ENCODE measurements around the gene ALDH1A1. TPM values are rescaled to one million over a fixed set of nuclear protein-coding genes. Genes with fewer than 3 reads are reported as not detected.
A peak's percentile ranks its signal among the peaks of the same experiment; 100 is the strongest.
"Not testable (repeated sequence)": the region's sequence is repeated elsewhere in the genome, so short reads cannot be mapped to it uniquely, and the experiment has no call there.

Gene ALDH1A1
- total RNA-seq, 1 experiment from 2014 or later, result 158 TPM

- no peak for DNase-seq (ENCODE audit: extremely low read depth, low read depth)
These were observed 89.3 kb downstream of the ALDH1A1 start for GRCh38 chr9:72863456-72864094.

DNA sequence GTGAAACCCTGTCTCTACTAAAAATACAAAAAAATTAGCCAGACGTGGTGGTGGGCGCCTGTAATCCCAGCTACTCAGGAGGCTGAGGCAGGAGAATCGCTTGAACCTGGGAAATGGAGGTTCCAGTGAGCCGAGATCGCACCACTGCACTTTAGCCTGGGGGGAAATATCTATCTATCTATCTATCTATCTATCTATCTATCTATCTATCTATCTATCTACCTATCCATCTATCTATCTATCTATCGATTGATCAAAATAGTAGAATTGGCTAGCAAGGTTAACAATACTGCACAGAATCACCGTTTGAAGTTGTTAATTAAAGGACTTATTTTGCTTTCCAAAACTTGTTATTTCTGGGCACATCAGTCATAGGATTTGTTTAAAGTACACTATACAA, 90.1 kb downstream of the ALDH1A1 start:
- not testable (repeated sequence) for DNase-seq (ENCODE audit: extremely low read depth, low read depth)

GRCh38 chr9:72858089-72858912, 94.6 kb downstream of the ALDH1A1 start:
- DNase-seq (ENCODE audit: extremely low read depth, low read depth), result peak; percentile 74

DNA sequence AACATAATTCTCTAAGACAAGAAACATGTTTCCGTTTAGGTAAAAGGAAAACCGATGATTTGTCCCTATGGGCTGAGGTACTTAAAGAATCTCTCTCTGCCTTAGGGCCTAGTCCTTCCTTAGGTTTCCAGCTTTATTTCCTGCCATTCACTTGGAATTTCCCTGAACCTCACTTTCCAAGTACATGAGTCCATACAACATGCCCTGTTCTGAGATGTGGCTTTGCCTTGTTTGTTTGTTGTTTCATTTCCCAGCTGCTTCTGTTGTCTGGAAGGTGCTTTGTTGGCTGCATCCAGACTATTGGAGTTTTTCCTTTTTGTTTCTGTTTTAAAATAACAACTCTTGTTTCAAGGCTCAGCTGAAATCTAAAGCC, 95.2 kb downstream of the ALDH1A1 start:
- DNase-seq (ENCODE audit: extremely low read depth, low read depth), result no peak

- DNase-seq (ENCODE audit: extremely low read depth, low read depth), result peak; percentile 83
These were observed 95.8 kb downstream of the ALDH1A1 start for GRCh38 chr9:72856972-72857623.

GRCh38 chr9:72855890-72856523, 96.8 kb downstream of the ALDH1A1 start:
- DNase-seq (ENCODE audit: extremely low read depth, low read depth), result no peak

GRCh38 chr9:72855321-72855720, 97.5 kb downstream of the ALDH1A1 start:
- DNase-seq (ENCODE audit: extremely low read depth, low read depth), result no peak

Other genes starting within 250 kb of the ALDH1A1 start
- gene ANXA1, start 198.8 kb upstream of the ALDH1A1 start, total RNA-seq (2014; rRNA removed; shearing (Covaris generic)), result 617 and 627 TPM in 2 replicates